Upper lobe of left lung (tissue), 6 donors: ENCODE measurements around the gene MAPRE3. TPM values are rescaled to one million over a fixed set of nuclear protein-coding genes. Genes with fewer than 3 reads are reported as not detected.
"Not testable (repeated sequence)": the region's sequence is repeated elsewhere in the genome, so short reads cannot be mapped to it uniquely, and the experiment has no call there.

Source experiments
- ATAC-seq, 2 donors: fragments of 200-7000 bp; cut with Tn5 transposase; one replicate each; pipeline ENCODE4 v1.9.1; 2022; ENCODE audit warnings: mild to moderate bottlenecking in 2 of 2, moderate library complexity in 2 of 2; ENCODE audit not compliant: low FRiP score in 2 of 2
- DNase-seq, 2 donors: peaks; one replicate each; pipeline ENCODE4 v3.0.0-alpha.2; 2019 to 2020
- H3K27ac ChIP-seq, 4 donors: fragments of 200-600 bp; sonication (generic); one replicate each; pipeline ENCODE4 v1.5.1; 2016 to 2019
- H3K27me3 ChIP-seq, 4 donors: fragments of 200-600 bp; sonication (generic); one replicate each; pipeline ENCODE4 v1.5.1; 2017 to 2019
- H3K36me3 ChIP-seq, 4 donors: fragments of 200-600 bp; sonication (generic); one replicate each; pipeline ENCODE4 v1.5.1; 2016 to 2019
- H3K4me1 ChIP-seq, 4 donors: fragments of 200-600 bp; sonication (generic); one replicate each; pipeline ENCODE4 v1.5.1; 2018 to 2019
- H3K4me3 ChIP-seq, 4 donors: fragments of 200-600 bp; sonication (generic); one replicate each; pipeline ENCODE4 v1.5.1; 2017 to 2019; ENCODE audit warnings: mild to moderate bottlenecking in 2 of 4, moderate library complexity in 1 of 4
- H3K9me3 ChIP-seq, 4 donors: fragments of 200-600 bp; sonication (generic); one replicate each; pipeline ENCODE4 v1.5.1; 2018 to 2019
- CTCF ChIP-seq, 6 experiments: fragments of 450-650 bp in 4 of 6; fragments of 200-600 bp in 2 of 6; sonication (generic) in 2 of 6; IDR thresholded peaks; one replicate each; pipeline ENCODE4 v1.5.1; 2016 to 2019; ENCODE audit warnings: antibody characterized with exemption in 6 of 6
- EP300 ChIP-seq, 4 donors: sonication (generic); formaldehyde crosslinking; IDR thresholded peaks; one replicate each; pipeline ENCODE4 v1.5.1; 2017; ENCODE audit warnings: antibody characterized with exemption in 4 of 4, control low read depth in 2 of 4
- POLR2A ChIP-seq, 4 donors: fragments of 450-650 bp; IDR thresholded peaks; one replicate each; pipeline ENCODE4 v1.5.1; 2016 to 2017; ENCODE audit warnings: antibody characterized with exemption in 4 of 4, mild to moderate bottlenecking in 2 of 4
- POLR2AphosphoS5 ChIP-seq, 2 donors: sonication (generic); formaldehyde crosslinking; IDR thresholded peaks; one replicate each; pipeline ENCODE4 v1.5.1; 2017; ENCODE audit warnings: antibody characterized with exemption in 2 of 2
- WGBS, 2 donors: methylation state at CpG; one replicate each; pipeline ENCODE4 v1.1.5; 2017 to 2018; 5-methylcytosine and 5-hydroxymethylcytosine counted together
- total RNA-seq, 6 donors: library from RNA; depleted of rRNA in 4 of 6; stranded (reverse); fragments of >200 nt in 4 of 6; gene quantifications; one replicate each; pipeline versions ENCODE4 v1.1.0 to v1.2.1, GENCODE V29; 2016 to 2021
- donor health status: DM: no; HTN: no; CAD: no; lungs with moderate emphysema.
- donor health status: DM: no; HTN: yes; CAD: no; lungs with severe emphysema.

MAPRE3 gene
- total RNA-seq, 6 donors from 2014 or later: 13.5 to 61.8 (median 20.1) TPM

GRCh38 chr2:27073782-27074181, 103.3 kb downstream of the MAPRE3 start:
- Histone ChIP-seq H3K4me3 (no peak overlapping the region), H3K36me3 (peaks cover 0 to 9% (median 7%) of the 10 kb centered on the region in 4 donors), H3K27ac (peak overlapping the region; percentile 8 to 96 (median 38)), H3K9me3 (no peaks in the 10 kb centered on the region), H3K27me3 (no peaks in the 10 kb centered on the region), H3K4me1 (peaks cover 36 to 53% (median 46%) of the 10 kb centered on the region in 4 donors)
- 42 to 45% methylated on average over 2 of the region's 2 CpGs for WGBS, 2 donors
- DNase-seq: no peak
- TF ChIP-seq POLR2AphosphoS5 (IDR thresholded peaks at IDR 0.05): no peak
- TF ChIP-seq POLR2A (IDR thresholded peaks at IDR 0.05): no peak
- TF ChIP-seq EP300 (IDR thresholded peaks at IDR 0.05): no peak
- no peak for TF ChIP-seq CTCF (IDR thresholded peaks at IDR 0.05)
- no peak for ATAC-seq

GRCh38 chr2:27074738-27075565, 104.5 kb downstream of the MAPRE3 start:
- Histone ChIP-seq H3K9me3 (no peaks in the 10 kb centered on the region), H3K27me3 (no peaks in the 10 kb centered on the region), H3K36me3 (peaks cover 0 to under 1% (median 0%) of the 10 kb centered on the region in 4 donors), H3K4me1 (peaks cover 24 to 42% (median 36%) of the 10 kb centered on the region in 4 donors), H3K27ac (peak overlapping the region; percentile 19 to 96 (median 48)), H3K4me3 (no peak overlapping the region)
- ATAC-seq (no peak), DNase-seq (peak in 1 of 2 donors; percentile 63)
- WGBS, 2 donors: 46 to 60% methylated on average over 4 of the region's 4 CpGs
- no peak for TF ChIP-seq EP300 (IDR thresholded peaks at IDR 0.05)
- no peak for TF ChIP-seq POLR2A (IDR thresholded peaks at IDR 0.05)
- no peak for TF ChIP-seq CTCF (IDR thresholded peaks at IDR 0.05)

GRCh38 chr2:27075566-27075871, 105.1 kb downstream of the MAPRE3 start:
- H3K4me3 ChIP-seq, H3K36me3 ChIP-seq, H3K9me3 ChIP-seq, H3K27me3 ChIP-seq, ATAC-seq, DNase-seq: not testable (repeated sequence)
- 61 to 77% methylated on average over 6 of the region's 6 CpGs for WGBS, 2 donors
- Histone ChIP-seq H3K27ac (peak overlapping the region; percentile 19 to 96 (median 48)), H3K4me1 (peaks cover 24 to 36% (median 32%) of the 10 kb centered on the region in 4 donors)

- no peaks in the 10 kb centered on the region for H3K27me3 ChIP-seq
- DNase-seq (no peak), ATAC-seq (no peak)
- TF ChIP-seq POLR2A (IDR thresholded peaks at IDR 0.05) (no peak), POLR2AphosphoS5 (IDR thresholded peaks at IDR 0.05) (no peak), EP300 (IDR thresholded peaks at IDR 0.05) (no peak), CTCF (IDR thresholded peaks at IDR 0.05) (no peak)
- 77 to 79% methylated on average over 4 of the region's 4 CpGs for WGBS, 2 donors
- no peaks in the 10 kb centered on the region for H3K36me3 ChIP-seq
- H3K9me3 ChIP-seq: no peaks in the 10 kb centered on the region
- no peak overlapping the region for H3K4me3 ChIP-seq
- peaks cover 24 to 37% (median 32%) of the 10 kb centered on the region in 4 donors for H3K4me1 ChIP-seq
- H3K27ac ChIP-seq: peak overlapping the region in 2 of 4 donors; percentile 39 to 96
These were observed 105.9 kb downstream of the MAPRE3 start for GRCh38 chr2:27076323-27076722.

Other genes starting within 250 kb of the MAPRE3 start
- gene SLC35F6, start 206.4 kb upstream of the MAPRE3 start, total RNA-seq: 10 to 100 TPM; 36.7 to 59.4 (median 45.7) TPM
- 1 to 10 TPM in 2 of 6 donors, under 1 TPM in 3, not detected in 1; 0.44 to 8.4 (median 0.86) TPM for gene CENPA, start 184.6 kb upstream of the MAPRE3 start, total RNA-seq
- not detected for gene DPYSL5, start 122.5 kb upstream of the MAPRE3 start, total RNA-seq
- gene TMEM214, start 62.3 kb downstream of the MAPRE3 start, total RNA-seq: 100 to 1,000 TPM in 1 of 6 donors, 10 to 100 TPM in 5; 42.5 to 176 (median 62.0) TPM
- gene AGBL5, start 81.0 kb downstream of the MAPRE3 start, total RNA-seq: 10 to 100 TPM in 5 of 6 donors, 1 to 10 TPM in 1; 7.8 to 17.6 (median 14.3) TPM
- 100 to 1,000 TPM in 5 of 6 donors, 10 to 100 TPM in 1; 90.4 to 265 (median 176) TPM for gene OST4, start 101.0 kb downstream of the MAPRE3 start, total RNA-seq
- 100 to 1,000 TPM in 2 of 6 donors, 10 to 100 TPM in 4; 20.7 to 158 (median 49.0) TPM for gene EMILIN1, start 108.0 kb downstream of the MAPRE3 start, total RNA-seq
- 10 to 100 TPM in 1 of 6 donors, 1 to 10 TPM in 5; 2.4 to 10.4 (median 6.3) TPM for gene KHK, start 116.1 kb downstream of the MAPRE3 start, total RNA-seq
- gene CGREF1, start 148.5 kb downstream of the MAPRE3 start, total RNA-seq: 1 to 10 TPM in 2 of 6 donors, under 1 TPM in 1, not detected in 3; 0.79 to 1.2 (median 1.0) TPM
- gene ABHD1, start 153.2 kb downstream of the MAPRE3 start, total RNA-seq: under 1 TPM in 3 of 6 donors, not detected in 3; 0.10 to 0.30 (median 0.11) TPM
- gene PREB, start 164.0 kb downstream of the MAPRE3 start, total RNA-seq: 100 to 1,000 TPM in 1 of 6 donors, 10 to 100 TPM in 5; 45.7 to 102 (median 66.0) TPM
- not detected for gene PRR30, start 168.8 kb downstream of the MAPRE3 start, total RNA-seq
- under 1 TPM in 2 of 6 donors, not detected in 4; 0.13 to 0.20 TPM for gene TCF23, start 178.4 kb downstream of the MAPRE3 start, total RNA-seq
- 100 to 1,000 TPM in 4 of 6 donors, 10 to 100 TPM in 2; 53.4 to 126 (median 112) TPM for gene ATRAID, start 241.4 kb downstream of the MAPRE3 start, total RNA-seq
- gene SLC5A6, start 241.6 kb downstream of the MAPRE3 start, total RNA-seq: 10 to 100 TPM; 13.6 to 29.6 (median 21.0) TPM
- 10 to 100 TPM; 19.8 to 66.0 (median 33.5) TPM for gene CAD, start 246.7 kb downstream of the MAPRE3 start, total RNA-seq